Measurements from ENCODE around the gene PCDHGA1.

- no peak for TF ChIP-seq CTCF (IDR thresholded peaks at IDR 0.05; ENCODE audit: low read depth, low read length, poor library complexity, severe bottlenecking)
- no peak for TF ChIP-seq EZH2phosphoT487 (IDR thresholded peaks at IDR 0.05; ENCODE audit: borderline replicate concordance, low read length)
Measured at GRCh38 chr5:141494761-141495452, 164.6 kb downstream of the PCDHGA1 start.

All from DOHH2 (cell line).